HepG2 (cell line): ENCODE measurements around the gene GNA12. TPM values are rescaled to one million over a fixed set of nuclear protein-coding genes. Genes with fewer than 3 reads are reported as not detected.

Experiments
- ATF4 ChIP-seq, 2 experiments: fragments of 450-650 bp in 1 of 2; sonication (generic) in 1 of 2; formaldehyde crosslinking; IDR thresholded peaks; 2 replicates each; pipeline versions ENCODE4 v1.5.0 to v1.8.0; 2020 to 2022; ENCODE audit warnings: mild to moderate bottlenecking in 1 of 2, missing genetic modification reagents in 1 of 2
- CCDC6 ChIP-seq: sonication (generic); formaldehyde crosslinking; IDR thresholded peaks from 2 replicates; pipeline ENCODE4 v1.8.1; 2022; ENCODE audit warnings: mild to moderate bottlenecking, missing genetic modification reagents, moderate library complexity
- DNMT3B ChIP-seq: conservative IDR thresholded peaks from 2 replicates; pipeline ENCODE4 v1.6.1; 2016; ENCODE audit warnings: missing biosample characterization, control low read depth
- ELF3 ChIP-seq: IDR thresholded peaks from 2 replicates; pipeline ENCODE4 v1.6.1; 2016; ENCODE audit warnings: missing genetic modification reagents, missing compliant biosample characterization
- HDAC1 ChIP-seq: sonication (generic); formaldehyde crosslinking; IDR thresholded peaks from 2 replicates; pipeline ENCODE4 v1.5.1; 2020; ENCODE audit warnings: mild to moderate bottlenecking, missing genetic modification reagents
- HIVEP1 ChIP-seq: sonication (generic); formaldehyde crosslinking; IDR thresholded peaks from 2 replicates; pipeline ENCODE4 v1.4.0; 2020; ENCODE audit warnings: mild to moderate bottlenecking, missing genetic modification reagents
- MBNL3 ChIP-seq: fragments of 250-450 bp; sonication (Bioruptor Pico); conservative IDR thresholded peaks from 2 replicates; pipeline ENCODE4 v1.8.0; 2022; ENCODE audit warnings: mild to moderate bottlenecking, inconsistent platforms
- NONO ChIP-seq, 2 experiments: fragments of 450-650 bp in 1 of 2; sonication (generic) in 1 of 2; formaldehyde crosslinking in 1 of 2; IDR thresholded peaks in 1 of 2; conservative IDR thresholded peaks in 1 of 2; 2 replicates each; pipeline versions ENCODE4 v1.6.1 to v1.8.0; 2017 to 2022; ENCODE audit warnings: mild to moderate bottlenecking in 1 of 2, missing genetic modification reagents in 1 of 2, moderate library complexity in 1 of 2
- RAD21 ChIP-seq: fragments of 450-650 bp; formaldehyde crosslinking; IDR thresholded peaks from 2 replicates; pipeline ENCODE4 v1.5.0; 2020; ENCODE audit warnings: mild to moderate bottlenecking
- RXRA ChIP-seq: sonication (generic); formaldehyde crosslinking; IDR thresholded peaks from 2 replicates; pipeline ENCODE4 v1.5.1; 2020; ENCODE audit warnings: missing genetic modification reagents
- USF2 ChIP-seq, 2 experiments: sonication (generic) in 1 of 2; formaldehyde crosslinking in 1 of 2; IDR thresholded peaks; 2 replicates each; pipeline versions ENCODE4 v1.5.1 to v1.6.1; 2011 to 2020; ENCODE audit warnings: borderline replicate concordance in 1 of 2, low read depth in 1 of 2, low read length in 1 of 2, mild to moderate bottlenecking in 1 of 2, missing genetic modification reagents in 1 of 2, moderate library complexity in 1 of 2
- ZNF292 ChIP-seq: sonication (generic); formaldehyde crosslinking; IDR thresholded peaks from 2 replicates; pipeline ENCODE4 v1.8.1; 2022; ENCODE audit warnings: mild to moderate bottlenecking, low read depth, missing genetic modification reagents, borderline replicate concordance
- ZNF501 ChIP-seq: sonication (generic); formaldehyde crosslinking; IDR thresholded peaks from 2 replicates; pipeline ENCODE4 v1.5.1; 2020; ENCODE audit warnings: mild to moderate bottlenecking, moderate library complexity, missing genetic modification reagents
- ZNF687 ChIP-seq: sonication (generic); formaldehyde crosslinking; IDR thresholded peaks from 2 replicates; pipeline ENCODE4 v1.5.1; 2020; ENCODE audit warnings: mild to moderate bottlenecking, missing genetic modification reagents, moderate library complexity
- ZNF768 ChIP-seq: sonication (generic); formaldehyde crosslinking; IDR thresholded peaks from 2 replicates; pipeline ENCODE4 v1.4.0; 2020; ENCODE audit warnings: missing genetic modification reagents
- ZNF780A ChIP-seq: sonication (generic); formaldehyde crosslinking; IDR thresholded peaks from 2 replicates; pipeline ENCODE4 v1.8.0; 2022; ENCODE audit warnings: mild to moderate bottlenecking, missing genetic modification reagents, moderate library complexity
- ZNF839 ChIP-seq: sonication (generic); formaldehyde crosslinking; IDR thresholded peaks from 2 replicates; pipeline ENCODE4 v1.4.0; 2020; ENCODE audit warnings: missing genetic modification reagents, mild to moderate bottlenecking, borderline replicate concordance
- ZSCAN30 ChIP-seq: sonication (generic); formaldehyde crosslinking; IDR thresholded peaks from 2 replicates; pipeline ENCODE4 v1.5.0; 2020; ENCODE audit warnings: mild to moderate bottlenecking, missing genetic modification reagents
- polyA plus RNA-seq, 8 experiments: library from polyadenylated mRNA; depleted of rRNA in 3 of 8; stranded (reverse) in 7 of 8; unstranded in 1 of 8; fragments of >200 nt; fragmentation: Illumina TruSeq in 4 of 8; extraction: Trizol in 4 of 8; gene quantifications; 2 replicates each; pipeline versions ENCODE4 v1.2.1 to v1.2.3, GENCODE V29; 2011 to 2016; ENCODE audit warnings: low read depth in 4 of 8, missing spikeins in 1 of 8, mixed read lengths in 1 of 8; ENCODE audit not compliant: insufficient read depth in 1 of 8
- total RNA-seq, 5 experiments: library from RNA; depleted of rRNA; stranded (reverse); fragments of >200 nt; fragmentation: Illumina TruSeq; extraction: Trizol; gene quantifications; 2 replicates each; pipeline ENCODE4 v1.2.3, GENCODE V29; 2016; ENCODE audit warnings: low read depth in 1 of 5
- TF ChIP-seq, protein P1 (sequence below): sonication (generic); formaldehyde crosslinking; IDR thresholded peaks from 2 replicates; pipeline ENCODE4 v1.5.0; 2020; ENCODE audit warnings: mild to moderate bottlenecking, missing genetic modification reagents

Gene GNA12
- total and polyA plus RNA-seq, 2 of the 13 experiments (the other 11 are each of a cell fraction or from before 2014, with no cell fraction given) = 16.2 to 50.9 TPM

DNA sequence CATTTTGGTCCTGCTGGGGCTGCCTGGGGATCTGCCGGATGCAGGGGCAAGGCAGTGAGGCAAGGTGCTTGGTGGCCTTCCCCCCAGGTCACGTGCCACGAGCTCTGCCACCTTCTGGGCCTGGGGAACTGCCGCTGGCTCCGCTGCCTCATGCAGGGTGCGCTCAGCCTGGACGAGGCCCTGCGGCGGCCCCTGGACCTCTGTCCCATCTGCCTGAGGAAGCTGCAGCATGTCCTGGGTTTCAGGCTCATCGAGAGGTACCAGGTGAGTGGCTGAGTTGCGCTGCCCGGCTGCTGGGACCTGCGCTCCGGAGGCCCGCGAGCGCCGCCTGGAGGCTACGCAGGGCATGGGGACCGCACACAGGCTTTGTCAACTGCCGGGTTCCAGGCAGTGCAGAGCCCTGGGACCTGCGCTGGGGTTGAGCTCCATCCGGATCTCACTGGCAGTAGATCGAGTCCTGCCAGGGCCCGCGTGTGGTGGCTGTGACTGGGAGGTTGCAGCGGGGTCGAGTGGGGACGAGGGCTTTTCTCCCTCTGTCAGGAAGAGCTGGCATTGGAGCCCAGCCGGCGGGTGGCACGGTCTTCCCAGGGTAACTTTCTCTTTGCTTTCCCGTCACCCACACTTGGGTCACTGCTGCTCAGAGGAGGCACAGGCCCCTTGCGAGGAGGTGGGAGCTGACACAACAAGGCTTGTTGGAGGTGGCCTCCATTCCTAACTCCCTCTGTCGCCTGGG, 134.4 kb downstream of the GNA12 start (continued):
- TF ChIP-seq, protein P1, sequence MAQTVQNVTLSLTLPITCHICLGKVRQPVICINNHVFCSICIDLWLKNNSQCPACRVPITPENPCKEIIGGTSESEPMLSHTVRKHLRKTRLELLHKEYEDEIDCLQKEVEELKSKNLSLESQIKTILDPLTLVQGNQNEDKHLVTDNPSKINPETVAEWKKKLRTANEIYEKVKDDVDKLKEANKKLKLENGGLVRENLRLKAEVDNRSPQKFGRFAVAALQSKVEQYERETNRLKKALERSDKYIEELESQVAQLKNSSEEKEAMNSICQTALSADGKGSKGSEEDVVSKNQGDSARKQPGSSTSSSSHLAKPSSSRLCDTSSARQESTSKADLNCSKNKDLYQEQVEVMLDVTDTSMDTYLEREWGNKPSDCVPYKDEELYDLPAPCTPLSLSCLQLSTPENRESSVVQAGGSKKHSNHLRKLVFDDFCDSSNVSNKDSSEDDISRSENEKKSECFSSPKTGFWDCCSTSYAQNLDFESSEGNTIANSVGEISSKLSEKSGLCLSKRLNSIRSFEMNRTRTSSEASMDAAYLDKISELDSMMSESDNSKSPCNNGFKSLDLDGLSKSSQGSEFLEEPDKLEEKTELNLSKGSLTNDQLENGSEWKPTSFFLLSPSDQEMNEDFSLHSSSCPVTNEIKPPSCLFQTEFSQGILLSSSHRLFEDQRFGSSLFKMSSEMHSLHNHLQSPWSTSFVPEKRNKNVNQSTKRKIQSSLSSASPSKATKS (CRISPR knock-in tag) = no peak
- TF ChIP-seq ZNF780A (CRISPR knock-in tag) (no peak), RAD21 (peak; percentile 95), HDAC1 (peak; percentile 61; the same call in 1 of the 2 replicates), ELF3 (0 out of 2 replicates have a peak, but pooled peaks have one; percentile 26), ZNF687 (peak; percentile 82), MBNL3 (no peak), USF2 (IDR thresholded peaks at IDR 0.05; ENCODE audit: low read depth, low read length) (peak; percentile 29; the same call in 1 of the 2 replicates), USF2 (CRISPR knock-in tag; IDR thresholded peaks at IDR 0.05; ENCODE audit: borderline replicate concordance) (peak; percentile 80; the same call in 1 of the 2 replicates), ATF4 (CRISPR knock-in tag; IDR thresholded peaks at IDR 0.05) (no peak), RXRA (peak; percentile 72; the same call in 1 of the 2 replicates), ZNF768 (CRISPR knock-in tag) (peak; percentile 64; the same call in 1 of the 2 replicates), HIVEP1 (CRISPR knock-in tag) (no peak), DNMT3B (CRISPR knock-in tag) (no peak), ZNF501 (CRISPR knock-in tag) (peak; percentile 61; the same call in 1 of the 2 replicates), NONO (IDR thresholded peaks at IDR 0.05) (no peak), NONO (CRISPR knock-in tag; conservative IDR thresholded peaks at IDR 0.05) (peak; percentile 76), ZSCAN30 (CRISPR knock-in tag) (no peak), CCDC6 (0 out of 2 replicates have a peak, but pooled peaks have one; percentile 61), ZNF839 (CRISPR knock-in tag) (no peak), ZNF292 (CRISPR knock-in tag) (0 out of 2 replicates have a peak, but pooled peaks have one; percentile 57)
